DND-41 (cell line): ENCODE results near the gene FGFR2.

Source experiments
- ATAC-seq: fragments of 200-7000 bp; cut with Tn5 transposase; 3 replicates; pipeline ENCODE4 v1.9.1; 2021; ENCODE audit warnings: low read depth; ENCODE audit not compliant: insufficient read depth
- DNase-seq: peaks from one replicate; pipeline ENCODE4 v3.0.0-alpha.2; 2020
- H2AFZ ChIP-seq: 2 replicates; pipeline ENCODE4 v1.6.0; 2012; ENCODE audit warnings: low read depth, low read length
- H3K27ac ChIP-seq: 2 replicates; pipeline ENCODE4 v1.5.1; 2012; ENCODE audit warnings: low read length, inconsistent platforms
- H3K27me3 ChIP-seq: fragments of 200-600 bp; sonication (generic); 2 replicates; pipeline ENCODE4 v1.6.0; 2012; ENCODE audit warnings: low read length, mild to moderate bottlenecking, inconsistent platforms; ENCODE audit not compliant: insufficient read depth, poor library complexity
- H3K36me3 ChIP-seq: 2 replicates; pipeline ENCODE4 v1.5.1; 2012; ENCODE audit warnings: low read length, inconsistent platforms; ENCODE audit not compliant: insufficient read depth
- H3K4me1 ChIP-seq: 2 replicates; pipeline ENCODE4 v1.5.1; 2012; ENCODE audit warnings: mild to moderate bottlenecking, low read length; ENCODE audit not compliant: insufficient read depth
- H3K4me2 ChIP-seq: 2 replicates; pipeline ENCODE4 v1.6.0; 2012; ENCODE audit warnings: mild to moderate bottlenecking, moderate library complexity, low read length, inconsistent platforms; ENCODE audit not compliant: insufficient read depth
- H3K4me3 ChIP-seq, 2 experiments: fragments of 200-600 bp in 1 of 2; shearing (Covaris generic) in 1 of 2; 2 replicates each; pipeline ENCODE4 v1.5.1; 2012 to 2016; ENCODE audit warnings: inconsistent platforms in 2 of 2, low read length in 2 of 2, mild to moderate bottlenecking in 2 of 2, low read depth in 1 of 2, moderate library complexity in 1 of 2
- H3K79me2 ChIP-seq: 2 replicates; pipeline ENCODE4 v1.6.0; 2012; ENCODE audit warnings: low read length, inconsistent platforms; ENCODE audit not compliant: insufficient read depth
- H3K9ac ChIP-seq: 2 replicates; pipeline ENCODE4 v1.6.0; 2012; ENCODE audit warnings: low read depth, mild to moderate bottlenecking, inconsistent platforms, low read length, moderate library complexity
- H3K9me3 ChIP-seq: 2 replicates; pipeline ENCODE4 v1.5.1; 2012; ENCODE audit warnings: low read length, moderate library complexity, mild to moderate bottlenecking, inconsistent platforms; ENCODE audit not compliant: insufficient read depth, severe bottlenecking
- H4K20me1 ChIP-seq: 2 replicates; pipeline ENCODE4 v1.6.0; 2012; ENCODE audit warnings: low read length; ENCODE audit not compliant: insufficient read depth
- CTCF ChIP-seq: IDR thresholded peaks from 2 replicates; pipeline ENCODE4 v1.5.1; 2012; ENCODE audit warnings: borderline replicate concordance, low read length, moderate library complexity, mild to moderate bottlenecking; ENCODE audit not compliant: poor library complexity, severe bottlenecking; ENCODE audit errors: extremely low read depth
- EZH2 ChIP-seq: IDR thresholded peaks from 3 replicates; pipeline ENCODE4 v1.6.1; 2012; ENCODE audit warnings: borderline replicate concordance, low read depth, mild to moderate bottlenecking, moderate library complexity, low read length, inconsistent platforms; ENCODE audit not compliant: severe bottlenecking

Gene FGFR2

GRCh38 chr10:121436630-121437341, 161.5 kb downstream of the FGFR2 start:
- H3K4me3 ChIP-seq: no peak overlapping the region
- no peak overlapping the region for H2AFZ ChIP-seq
- H3K36me3 ChIP-seq: no peaks in the 10 kb centered on the region
- no peak overlapping the region for H3K27ac ChIP-seq
- no peaks in the 10 kb centered on the region for H3K4me1 ChIP-seq
- no peaks in the 10 kb centered on the region for H3K9me3 ChIP-seq
- no peak overlapping the region for H3K4me2 ChIP-seq
- H3K9ac ChIP-seq: no peak overlapping the region
- DNase-seq: no peak
- TF ChIP-seq EZH2 (no peak), CTCF (no peak)
- no peaks in the 10 kb centered on the region for H3K79me2 ChIP-seq
- no peaks in the 10 kb centered on the region for H3K27me3 ChIP-seq
- H4K20me1 ChIP-seq: no peaks in the 10 kb centered on the region
- ATAC-seq: no peak

- Histone ChIP-seq H3K9ac (no peak overlapping the region), H3K36me3 (no peaks in the 10 kb centered on the region), H4K20me1 (no peaks in the 10 kb centered on the region), H3K27ac (no peak overlapping the region), H2AFZ (no peak overlapping the region), H3K9me3 (no peaks in the 10 kb centered on the region), H3K27me3 (no peaks in the 10 kb centered on the region), H3K4me2 (no peak overlapping the region), H3K4me1 (no peaks in the 10 kb centered on the region), H3K79me2 (no peaks in the 10 kb centered on the region), H3K4me3 (no peak overlapping the region)
- no peak for DNase-seq
- no peak for TF ChIP-seq EZH2
- ATAC-seq: no peak
Measured at GRCh38 chr10:121436281-121436629, 162.0 kb downstream of the FGFR2 start.

GRCh38 chr10:121435099-121435875, 163.0 kb downstream of the FGFR2 start:
- no peak for ATAC-seq
- no peak overlapping the region for H2AFZ ChIP-seq
- no peaks in the 10 kb centered on the region for H3K36me3 ChIP-seq
- TF ChIP-seq EZH2 (no peak), CTCF (no peak)
- H3K27ac ChIP-seq: no peak overlapping the region
- H3K27me3 ChIP-seq: no peaks in the 10 kb centered on the region
- H3K4me3 ChIP-seq: no peak overlapping the region
- H3K9ac ChIP-seq: no peak overlapping the region
- no peaks in the 10 kb centered on the region for H4K20me1 ChIP-seq
- no peaks in the 10 kb centered on the region for H3K4me1 ChIP-seq
- no peak overlapping the region for H3K4me2 ChIP-seq
- no peak for DNase-seq
- no peaks in the 10 kb centered on the region for H3K9me3 ChIP-seq
- H3K79me2 ChIP-seq: no peaks in the 10 kb centered on the region

- Histone ChIP-seq H3K4me1 (no peaks in the 10 kb centered on the region), H3K4me2 (no peak overlapping the region), H3K27me3 (no peaks in the 10 kb centered on the region), H3K9ac (no peak overlapping the region), H2AFZ (no peak overlapping the region), H3K9me3 (no peaks in the 10 kb centered on the region), H3K79me2 (no peaks in the 10 kb centered on the region), H3K4me3 (no peak overlapping the region), H3K36me3 (no peaks in the 10 kb centered on the region), H4K20me1 (no peaks in the 10 kb centered on the region), H3K27ac (no peak overlapping the region)
- DNase-seq (no peak), ATAC-seq (no peak)
- TF ChIP-seq EZH2 (no peak), CTCF (no peak)
Measured at GRCh38 chr10:121433965-121434364, 164.3 kb downstream of the FGFR2 start.
